ENCODE data around the gene CNTNAP2. TPM values are rescaled to one million over a fixed set of nuclear protein-coding genes. Genes with fewer than 3 reads are reported as not detected.

Gene CNTNAP2
- total and polyA plus RNA-seq, 9 of the 15 experiments (the other 6 are each of a cell fraction or from before 2014, with no cell fraction given) = 0.04 to 0.62 (median 0.09) TPM; not detected in 4

- POLR2A ChIA-PET = interaction anchor here (0.5 to 0.6 kb wide), 2 partner anchors 190 to 873 kb away, joined by 4 to 5 read pairs; no protein-coding TSS in a partner anchor
- in situ Hi-C loops (cut with MboI) (no loop called here), intact Hi-C loops (cut with micrococcal nuclease) (loop anchor here (5.0 kb wide), 1 partner anchor 132 kb away; no protein-coding TSS in a partner anchor)
- 0% methylated on average over 13 of the region's 13 CpGs for WGBS (ENCODE audit: insufficient coverage, low coverage, missing lambda C conversion rate)
- no peak for FAIRE-seq
- Histone ChIP-seq H3K27ac (ENCODE audit: extremely low read depth, low read depth, low read length) (no peak overlapping the region), H3K9ac (ENCODE audit: insufficient read depth in 1 of 2, low read depth in 2 of 2, low read length in 2 of 2) (no peak overlapping the region), H3K4me2 (ENCODE audit: insufficient read depth, low read length) (no peak overlapping the region), H2AFZ (ENCODE audit: low read depth, low read length) (no peak overlapping the region), H3K9me3 (replicated peaks; ENCODE audit: control insufficient read depth, insufficient read depth, low read depth, low read length) (no peaks in the 10 kb centered on the region), H3K4me1 (replicated peaks in 1 of 2; ENCODE audit: control insufficient read depth in 2 of 2, insufficient read depth in 2 of 2, low read length in 2 of 2) (no peaks in the 10 kb centered on the region), H4K20me1 (replicated peaks; ENCODE audit: control insufficient read depth, insufficient read depth, low read length) (no peaks in the 10 kb centered on the region), H3K79me2 (ENCODE audit: control insufficient read depth, insufficient read depth, low read length) (no peaks in the 10 kb centered on the region), H3K27me3 (ENCODE audit: control insufficient read depth in 2 of 2, insufficient read depth in 2 of 2, low read length in 2 of 2) (0 out of 5 replicates have a peak, but pooled peaks cover 0 to 4% of the 10 kb centered on the region in 2 experiments), H3K9me1 (ENCODE audit: control insufficient read depth, insufficient read depth, low read length) (no peaks in the 10 kb centered on the region), H3K4me3 (no peak overlapping the region), H3K36me3 (ENCODE audit: control insufficient read depth, insufficient read depth, low read length) (no peaks in the 10 kb centered on the region)
- ATAC-seq = peak; percentile 60; the same call in 2 of the 3 replicates
- CTCF ChIA-PET (ENCODE audit: low intra/inter-chr PET ratio) = interaction anchor here (0.7 kb wide), 1 partner anchor 144 kb away, joined by 4 read pairs; no protein-coding TSS in a partner anchor
- no TSS peak for BruUV-seq (replicated peaks)
- peak in 1 of 4 experiments; percentile 6 for DNase-seq (ENCODE audit: extremely low read depth in 1 of 4, low spot score in 3 of 4)
- no peak for TF ChIP-seq ZFP36 (IDR thresholded peaks at IDR 0.05; ENCODE audit: low read depth, low read length, partially characterized antibody)
- no peak for TF ChIP-seq ZNF407 (IDR thresholded peaks at IDR 0.05; ENCODE audit: low read depth)
- no peak for TF ChIP-seq MITF (IDR thresholded peaks at IDR 0.05)
- no peak for TF ChIP-seq TARDBP (IDR thresholded peaks at IDR 0.05)
- TF ChIP-seq FUS (optimal IDR thresholded peaks at IDR 0.05; ENCODE audit: low read depth, low read length) = no peak
- TF ChIP-seq VEZF1 (CRISPR knock-in tag; IDR thresholded peaks at IDR 0.05) = no peak
- no peak for TF ChIP-seq ZNF3 (CRISPR knock-in tag; IDR thresholded peaks at IDR 0.05)
- no peak for TF ChIP-seq MAZ (CRISPR knock-in tag; conservative IDR thresholded peaks at IDR 0.05 in 1 of 2, IDR thresholded peaks at IDR 0.05 in 1 of 2)
Measured at GRCh38 chr7:148110097-148110868, 1993.7 kb downstream of the CNTNAP2 start.
